ENCODE measurements around the gene MRPL47. TPM values are rescaled to one million over a fixed set of nuclear protein-coding genes. Genes with fewer than 3 reads are reported as not detected.

MRPL47 gene
- total RNA-seq, 1 donor from 2014 or later = 47.9 TPM

DNA sequence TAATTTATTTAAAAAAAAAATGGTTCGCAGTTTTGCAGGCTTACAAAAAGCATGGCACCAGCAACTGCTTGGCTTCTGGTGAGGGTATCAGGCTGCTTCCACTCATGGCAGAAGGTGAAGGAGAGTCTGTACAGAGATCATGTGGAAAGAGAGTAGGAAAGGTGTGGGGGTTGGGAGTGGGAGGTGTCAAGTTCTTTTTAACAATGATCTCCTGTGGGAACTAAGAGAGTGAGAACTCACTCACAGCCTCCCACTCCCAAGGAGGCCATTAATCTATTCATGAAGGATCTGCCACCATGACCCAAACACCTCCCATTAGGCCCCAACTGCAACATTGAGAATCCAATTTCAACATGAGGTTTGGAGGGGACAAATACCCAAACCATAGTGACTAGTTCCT lies 62.8 kb downstream of the MRPL47 start:
- H3K4me1 Mint-ChIP-seq (ENCODE audit: unreplicated experiment) = no peaks in the 10 kb centered on the region
- H3K36me3 Mint-ChIP-seq = no peaks in the 10 kb centered on the region
- no peaks in the 10 kb centered on the region for H3K27me3 Mint-ChIP-seq
- DNase-seq (ENCODE audit: extremely low spot score, unreplicated experiment) = no peak
- TF ChIP-seq, protein P1, sequence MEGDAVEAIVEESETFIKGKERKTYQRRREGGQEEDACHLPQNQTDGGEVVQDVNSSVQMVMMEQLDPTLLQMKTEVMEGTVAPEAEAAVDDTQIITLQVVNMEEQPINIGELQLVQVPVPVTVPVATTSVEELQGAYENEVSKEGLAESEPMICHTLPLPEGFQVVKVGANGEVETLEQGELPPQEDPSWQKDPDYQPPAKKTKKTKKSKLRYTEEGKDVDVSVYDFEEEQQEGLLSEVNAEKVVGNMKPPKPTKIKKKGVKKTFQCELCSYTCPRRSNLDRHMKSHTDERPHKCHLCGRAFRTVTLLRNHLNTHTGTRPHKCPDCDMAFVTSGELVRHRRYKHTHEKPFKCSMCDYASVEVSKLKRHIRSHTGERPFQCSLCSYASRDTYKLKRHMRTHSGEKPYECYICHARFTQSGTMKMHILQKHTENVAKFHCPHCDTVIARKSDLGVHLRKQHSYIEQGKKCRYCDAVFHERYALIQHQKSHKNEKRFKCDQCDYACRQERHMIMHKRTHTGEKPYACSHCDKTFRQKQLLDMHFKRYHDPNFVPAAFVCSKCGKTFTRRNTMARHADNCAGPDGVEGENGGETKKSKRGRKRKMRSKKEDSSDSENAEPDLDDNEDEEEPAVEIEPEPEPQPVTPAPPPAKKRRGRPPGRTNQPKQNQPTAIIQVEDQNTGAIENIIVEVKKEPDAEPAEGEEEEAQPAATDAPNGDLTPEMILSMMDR (conservative IDR thresholded peaks at IDR 0.05) = no peak
- no peak overlapping the region for H3K27ac Mint-ChIP-seq
- no peaks in the 10 kb centered on the region for H3K9me3 Mint-ChIP-seq
- H3K4me3 Mint-ChIP-seq = no peak overlapping the region

DNA sequence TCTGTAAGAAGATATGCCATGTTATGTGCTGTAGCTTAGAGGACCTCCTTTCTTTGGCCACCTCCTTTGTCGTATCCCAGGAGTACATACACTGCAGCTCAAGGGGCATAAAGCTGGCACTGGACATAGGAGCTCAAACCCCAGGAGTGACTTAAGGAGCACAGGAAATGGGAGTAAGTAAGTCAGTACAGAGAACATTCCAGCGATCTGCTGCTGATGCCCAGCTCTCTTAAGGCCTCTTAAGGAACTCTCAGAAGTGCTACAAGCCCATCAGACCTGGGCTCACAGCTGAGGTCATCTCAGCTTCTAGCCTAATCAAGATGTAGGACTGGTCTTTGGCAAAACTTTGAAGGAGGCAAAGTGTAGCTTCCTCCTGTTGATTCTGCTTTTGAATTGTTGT lies 63.3 kb downstream of the MRPL47 start:
- Mint-ChIP-seq H3K27ac (no peak overlapping the region), H3K27me3 (no peaks in the 10 kb centered on the region), H3K4me1 (ENCODE audit: unreplicated experiment) (no peaks in the 10 kb centered on the region), H3K36me3 (no peaks in the 10 kb centered on the region), H3K9me3 (no peaks in the 10 kb centered on the region), H3K4me3 (no peak overlapping the region)
- TF ChIP-seq, protein P1 (conservative IDR thresholded peaks at IDR 0.05) = no peak
- no peak for DNase-seq (ENCODE audit: extremely low spot score, unreplicated experiment)

Other genes starting within 250 kb of the MRPL47 start
- 11.9 and 26.8 TPM in 2 replicates for gene GNB4, start 153.2 kb downstream of the MRPL47 start, total RNA-seq (ENCODE audit: low replicate concordance)
- gene ACTL6A, start 41.7 kb downstream of the MRPL47 start, total RNA-seq (ENCODE audit: low replicate concordance) = 53.8 and 69.5 TPM in 2 replicates
- 91.5 and 98.6 TPM in 2 replicates for gene NDUFB5, start 156 bp upstream of the MRPL47 start, total RNA-seq (ENCODE audit: low replicate concordance)
- gene USP13, start 48.4 kb upstream of the MRPL47 start, total RNA-seq (ENCODE audit: low replicate concordance) = 5.4 and 18.3 TPM in 2 replicates

Measured in type B pancreatic cell (in vitro differentiated cells).